Body of pancreas (tissue), 4 donors: Measurements from ENCODE around the gene HASPIN. TPM values are rescaled to one million over a fixed set of nuclear protein-coding genes. Genes with fewer than 3 reads are reported as not detected.

ENCODE experiments used
- ATAC-seq: fragments of 150-250 bp; one replicate; pipeline ENCODE4 v1.9.1; 2016
- DNase-seq, 4 donors: peaks; one replicate each; pipeline ENCODE4 v3.0.0-alpha.2; 2019
- H3K27ac ChIP-seq, 4 donors: fragments of 200-600 bp; sonication (generic); 1 replicate in 3 of 4; 2 replicates in 1 of 4; pipeline versions ENCODE4 v1.5.1 to v1.6.1; 2016 to 2019; ENCODE audit warnings: mild to moderate bottlenecking in 1 of 4, mixed read lengths in 1 of 4, moderate library complexity in 1 of 4
- H3K27me3 ChIP-seq, 2 donors: fragments of 200-600 bp; sonication (generic); one replicate each; pipeline ENCODE4 v1.6.0; 2016; ENCODE audit warnings: mild to moderate bottlenecking in 1 of 2
- H3K36me3 ChIP-seq, 2 donors: fragments of 200-600 bp; sonication (generic); replicated peaks in 1 of 2; 2 replicates each; pipeline ENCODE4 v1.5.1; 2016; ENCODE audit warnings: low read depth in 2 of 2; ENCODE audit not compliant: insufficient read depth in 1 of 2
- H3K4me1 ChIP-seq: fragments of 200-600 bp; sonication (generic); one replicate; pipeline ENCODE4 v1.6.0; 2016
- H3K4me3 ChIP-seq, 2 donors: fragments of 200-600 bp; sonication (generic); 1 replicate in 1 of 2; 2 replicates in 1 of 2; pipeline ENCODE4 v1.5.1; 2016 to 2019
- H3K9me3 ChIP-seq, 3 donors: fragments of 200-600 bp; sonication (generic); 1 replicate in 2 of 3; 2 replicates in 1 of 3; pipeline ENCODE4 v1.5.1; 2016
- POLR2A ChIP-seq, 3 donors: fragments of 450-650 bp; IDR thresholded peaks; one replicate each; pipeline ENCODE4 v1.6.1; 2016; ENCODE audit warnings: antibody characterized with exemption in 3 of 3, mild to moderate bottlenecking in 2 of 3
- WGBS, 2 donors: methylation state at CpG; one replicate each; pipeline ENCODE4 v1.1.5; 2017; 5-methylcytosine and 5-hydroxymethylcytosine counted together
- intact Hi-C: fragments of 100-400 bp; cut with DNase I; formaldehyde crosslinking; loops from one replicate; pipeline ENCODE4 v1.15.1; 2023
- total RNA-seq, 2 donors: library from RNA; depleted of rRNA; stranded (reverse); fragments of >200 nt; gene quantifications; one replicate each; pipeline ENCODE4 v1.1.0, GENCODE V29; 2016
- TF ChIP-seq, protein P1 (sequence below), 7 experiments: fragments of 450-650 bp in 4 of 7; fragments of 200-600 bp in 3 of 7; sonication (generic) in 3 of 7; IDR thresholded peaks; one replicate each; pipeline ENCODE4 v1.5.1; 2016 to 2019; ENCODE audit warnings: antibody characterized with exemption in 7 of 7

The HASPIN gene
- total RNA-seq, 2 donors from 2014 or later = not detected

DNA sequence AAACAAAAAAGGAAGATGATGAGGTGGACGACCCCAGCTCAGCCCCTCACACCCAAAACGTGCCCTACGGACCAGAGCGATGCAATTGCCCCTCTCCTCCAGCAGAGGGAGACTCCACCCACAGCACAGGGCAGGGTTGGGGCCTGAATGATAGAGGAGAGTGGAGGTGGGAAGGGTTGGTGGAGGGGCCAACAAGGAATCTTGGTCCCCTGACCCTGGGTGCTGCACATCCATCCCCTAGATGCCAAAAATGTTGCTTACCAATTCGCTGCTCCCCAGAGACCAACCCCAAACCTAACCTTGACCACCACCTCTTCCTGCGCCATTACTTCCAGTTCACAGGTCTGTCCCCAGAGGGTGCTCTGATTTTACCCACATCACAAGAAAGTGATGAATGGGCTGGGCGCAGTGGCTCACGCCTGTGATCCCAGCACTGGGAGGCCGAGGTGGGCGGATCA, 40.6 kb upstream of the HASPIN start:
- H3K9me3 ChIP-seq = no peaks in the 10 kb centered on the region
- 24 to 27% methylated on average over 10 of the region's 10 CpGs for WGBS, 2 donors
- no peaks in the 10 kb centered on the region for H3K4me1 ChIP-seq
- no peaks in the 10 kb centered on the region for H3K36me3 ChIP-seq
- ATAC-seq (peak; percentile 81), DNase-seq (peak in 1 of 4 donors; percentile 37)
- peaks cover 0 to 11% of the 10 kb centered on the region in 2 donors for H3K27me3 ChIP-seq
- intact Hi-C loops = no loop called here
- no peak overlapping the region for H3K27ac ChIP-seq
- H3K4me3 ChIP-seq = no peak overlapping the region
- no peak for TF ChIP-seq POLR2A (IDR thresholded peaks at IDR 0.05)
- TF ChIP-seq, protein P1, sequence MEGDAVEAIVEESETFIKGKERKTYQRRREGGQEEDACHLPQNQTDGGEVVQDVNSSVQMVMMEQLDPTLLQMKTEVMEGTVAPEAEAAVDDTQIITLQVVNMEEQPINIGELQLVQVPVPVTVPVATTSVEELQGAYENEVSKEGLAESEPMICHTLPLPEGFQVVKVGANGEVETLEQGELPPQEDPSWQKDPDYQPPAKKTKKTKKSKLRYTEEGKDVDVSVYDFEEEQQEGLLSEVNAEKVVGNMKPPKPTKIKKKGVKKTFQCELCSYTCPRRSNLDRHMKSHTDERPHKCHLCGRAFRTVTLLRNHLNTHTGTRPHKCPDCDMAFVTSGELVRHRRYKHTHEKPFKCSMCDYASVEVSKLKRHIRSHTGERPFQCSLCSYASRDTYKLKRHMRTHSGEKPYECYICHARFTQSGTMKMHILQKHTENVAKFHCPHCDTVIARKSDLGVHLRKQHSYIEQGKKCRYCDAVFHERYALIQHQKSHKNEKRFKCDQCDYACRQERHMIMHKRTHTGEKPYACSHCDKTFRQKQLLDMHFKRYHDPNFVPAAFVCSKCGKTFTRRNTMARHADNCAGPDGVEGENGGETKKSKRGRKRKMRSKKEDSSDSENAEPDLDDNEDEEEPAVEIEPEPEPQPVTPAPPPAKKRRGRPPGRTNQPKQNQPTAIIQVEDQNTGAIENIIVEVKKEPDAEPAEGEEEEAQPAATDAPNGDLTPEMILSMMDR (IDR thresholded peaks at IDR 0.05) = peak; percentile 57 to 86 (median 77)

DNA sequence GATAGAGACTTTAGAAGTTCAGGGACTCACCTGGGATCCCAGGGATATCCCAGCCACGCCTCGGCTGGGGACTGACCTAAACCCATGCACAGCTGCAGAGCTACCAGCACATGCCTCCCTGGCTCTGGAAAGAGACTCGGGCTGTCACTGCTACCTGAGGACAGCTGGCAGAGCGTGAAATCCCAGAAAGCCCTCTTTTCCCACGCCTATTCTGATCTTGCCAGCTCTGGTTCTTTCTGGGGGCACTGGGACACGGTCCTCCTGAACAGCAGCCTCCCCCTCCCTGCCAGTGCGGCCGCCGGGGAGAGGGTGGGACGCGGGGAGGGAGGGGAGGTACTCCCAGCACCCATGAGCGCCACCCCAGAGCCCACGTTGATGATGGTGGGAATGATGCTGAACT, 38.5 kb upstream of the HASPIN start:
- no peaks in the 10 kb centered on the region for H3K9me3 ChIP-seq
- H3K4me3 ChIP-seq = no peak overlapping the region
- TF ChIP-seq, protein P1 (IDR thresholded peaks at IDR 0.05) = no peak
- no peak for TF ChIP-seq POLR2A (IDR thresholded peaks at IDR 0.05)
- DNase-seq (no peak), ATAC-seq (no peak)
- intact Hi-C loops = no loop called here
- no peak overlapping the region for H3K27ac ChIP-seq
- no peaks in the 10 kb centered on the region for H3K4me1 ChIP-seq
- WGBS, 2 donors = 24% methylated on average over 12 of the region's 13 CpGs; no CpG with 5 or more reads in 1 of the 2 donors
- H3K27me3 ChIP-seq = peaks cover 0 to 11% of the 10 kb centered on the region in 2 donors
- no peaks in the 10 kb centered on the region for H3K36me3 ChIP-seq

DNA sequence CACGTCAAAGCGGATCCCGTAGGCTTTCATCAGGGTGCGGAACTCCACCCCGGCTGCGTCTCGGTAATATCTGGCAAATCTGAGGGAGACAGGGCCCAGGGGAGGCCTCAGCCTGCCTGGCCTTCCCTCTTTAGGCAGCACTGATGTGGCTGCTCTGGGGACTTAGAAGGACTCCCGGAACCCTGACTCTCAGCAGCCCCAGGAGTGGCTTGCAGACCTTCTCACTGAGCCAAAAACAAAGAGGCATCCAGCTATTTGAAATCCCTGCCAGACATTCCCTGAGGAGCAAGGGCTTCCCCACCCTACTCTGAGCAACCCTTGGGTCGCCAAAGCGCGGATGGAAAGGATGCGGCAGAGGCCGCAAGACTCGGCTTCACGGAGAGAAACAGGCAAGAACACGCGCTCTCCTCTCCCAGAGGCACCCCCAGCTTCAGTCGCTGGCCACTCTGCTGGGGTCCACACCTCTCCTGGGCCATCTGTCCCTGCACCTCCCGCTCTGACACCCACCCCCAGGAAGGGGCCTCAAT, 35.6 kb upstream of the HASPIN start:
- TF ChIP-seq, protein P1 (IDR thresholded peaks at IDR 0.05) = no peak
- no peak for TF ChIP-seq POLR2A (IDR thresholded peaks at IDR 0.05)
- no peaks in the 10 kb centered on the region for H3K36me3 ChIP-seq
- no peak overlapping the region for H3K4me3 ChIP-seq
- intact Hi-C loops = no loop called here
- 68 to 76% methylated on average over 9 to 17 of the region's 19 CpGs for WGBS, 2 donors
- no peaks in the 10 kb centered on the region for H3K4me1 ChIP-seq
- no peaks in the 10 kb centered on the region for H3K9me3 ChIP-seq
- peaks cover 0 to 16% of the 10 kb centered on the region in 2 donors for H3K27me3 ChIP-seq
- ATAC-seq (no peak), DNase-seq (no peak)
- no peak overlapping the region for H3K27ac ChIP-seq

DNA sequence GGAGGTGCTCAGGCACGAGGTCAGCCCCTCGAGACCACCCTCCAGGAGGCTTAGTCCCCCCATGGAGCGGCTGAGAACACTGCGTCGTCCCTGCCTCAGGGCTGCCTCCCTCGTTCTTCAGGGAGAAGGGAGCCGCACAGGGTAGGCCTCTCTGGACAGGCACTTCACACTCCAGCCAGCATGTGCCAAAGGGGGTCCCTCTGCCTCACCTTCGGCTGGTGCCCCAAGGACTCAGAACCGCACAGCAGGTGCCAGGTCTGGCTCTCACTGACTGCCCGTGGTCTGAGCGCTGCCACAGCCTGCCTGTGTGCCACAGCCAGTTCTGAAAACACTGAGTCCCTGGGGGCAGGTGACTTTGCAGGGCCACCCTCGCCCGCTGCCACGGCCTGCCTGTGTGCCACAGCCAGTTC, 34.8 kb upstream of the HASPIN start:
- Histone ChIP-seq H3K36me3 (no peaks in the 10 kb centered on the region), H3K4me3 (no peak overlapping the region), H3K27ac (no peak overlapping the region), H3K9me3 (no peaks in the 10 kb centered on the region), H3K27me3 (peaks cover 0 to 15% of the 10 kb centered on the region in 2 donors), H3K4me1 (no peaks in the 10 kb centered on the region)
- DNase-seq (no peak), ATAC-seq (no peak)
- WGBS, 2 donors = 60 to 83% methylated on average over 1 to 14 of the region's 14 CpGs
- TF ChIP-seq POLR2A (IDR thresholded peaks at IDR 0.05) = no peak
- TF ChIP-seq, protein P1 (IDR thresholded peaks at IDR 0.05) = no peak
- intact Hi-C loops = no loop called here
